Measurements from ENCODE around the gene FBXL2. TPM values are rescaled to one million over a fixed set of nuclear protein-coding genes. Genes with fewer than 3 reads are reported as not detected.
"Not testable (repeated sequence)": the region's sequence is repeated elsewhere in the genome, so short reads cannot be mapped to it uniquely, and the experiment has no call there.

Gene FBXL2
- total and polyA plus RNA-seq, 7 donors = 1.2 to 17.2 (median 10.3) TPM; not detected in 2

DNA sequence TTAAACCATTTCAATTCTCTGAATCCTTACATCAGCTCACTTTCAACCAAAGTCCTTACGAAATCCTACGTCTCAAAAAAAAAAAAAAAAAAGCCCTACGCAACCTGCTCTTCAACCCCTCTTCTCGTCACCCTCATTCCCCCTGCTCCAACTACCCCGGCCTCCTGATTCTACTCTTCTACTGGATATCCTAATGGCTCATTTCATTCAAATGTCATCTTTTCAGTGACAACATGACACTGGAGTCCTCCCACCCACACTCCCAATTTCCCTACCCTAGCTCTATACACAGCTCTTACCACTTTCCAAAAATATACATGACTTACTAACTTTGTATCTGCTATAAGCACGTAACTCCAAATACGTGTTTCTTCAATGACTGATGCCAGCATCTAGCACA is 151.5 kb downstream of the FBXL2 start:
- peaks cover 0 to 18% (median 0%) of the 10 kb centered on the region in 4 donors for H3K36me3 ChIP-seq
- H3K4me1 ChIP-seq = peaks cover 0 to 52% (median 34%) of the 10 kb centered on the region in 4 donors
- no peaks in the 10 kb centered on the region for H3K27me3 ChIP-seq
- no peak overlapping the region for H3K27ac ChIP-seq
- no peak for TF ChIP-seq POLR2A (IDR thresholded peaks at IDR 0.05)
- TF ChIP-seq EP300 (IDR thresholded peaks at IDR 0.05) = no peak
- no peak for TF ChIP-seq POLR2AphosphoS5 (IDR thresholded peaks at IDR 0.05)
- TF ChIP-seq, protein P1, sequence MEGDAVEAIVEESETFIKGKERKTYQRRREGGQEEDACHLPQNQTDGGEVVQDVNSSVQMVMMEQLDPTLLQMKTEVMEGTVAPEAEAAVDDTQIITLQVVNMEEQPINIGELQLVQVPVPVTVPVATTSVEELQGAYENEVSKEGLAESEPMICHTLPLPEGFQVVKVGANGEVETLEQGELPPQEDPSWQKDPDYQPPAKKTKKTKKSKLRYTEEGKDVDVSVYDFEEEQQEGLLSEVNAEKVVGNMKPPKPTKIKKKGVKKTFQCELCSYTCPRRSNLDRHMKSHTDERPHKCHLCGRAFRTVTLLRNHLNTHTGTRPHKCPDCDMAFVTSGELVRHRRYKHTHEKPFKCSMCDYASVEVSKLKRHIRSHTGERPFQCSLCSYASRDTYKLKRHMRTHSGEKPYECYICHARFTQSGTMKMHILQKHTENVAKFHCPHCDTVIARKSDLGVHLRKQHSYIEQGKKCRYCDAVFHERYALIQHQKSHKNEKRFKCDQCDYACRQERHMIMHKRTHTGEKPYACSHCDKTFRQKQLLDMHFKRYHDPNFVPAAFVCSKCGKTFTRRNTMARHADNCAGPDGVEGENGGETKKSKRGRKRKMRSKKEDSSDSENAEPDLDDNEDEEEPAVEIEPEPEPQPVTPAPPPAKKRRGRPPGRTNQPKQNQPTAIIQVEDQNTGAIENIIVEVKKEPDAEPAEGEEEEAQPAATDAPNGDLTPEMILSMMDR (IDR thresholded peaks at IDR 0.05) = no peak
- intact Hi-C loops (cut with DNase I) = no loop called here
- no peak overlapping the region for H3K4me3 ChIP-seq
- DNase-seq = no peak
- no peaks in the 10 kb centered on the region for H3K9me3 ChIP-seq
- WGBS, 2 donors = 89 to 91% methylated on average over 7 of the region's 7 CpGs

DNA sequence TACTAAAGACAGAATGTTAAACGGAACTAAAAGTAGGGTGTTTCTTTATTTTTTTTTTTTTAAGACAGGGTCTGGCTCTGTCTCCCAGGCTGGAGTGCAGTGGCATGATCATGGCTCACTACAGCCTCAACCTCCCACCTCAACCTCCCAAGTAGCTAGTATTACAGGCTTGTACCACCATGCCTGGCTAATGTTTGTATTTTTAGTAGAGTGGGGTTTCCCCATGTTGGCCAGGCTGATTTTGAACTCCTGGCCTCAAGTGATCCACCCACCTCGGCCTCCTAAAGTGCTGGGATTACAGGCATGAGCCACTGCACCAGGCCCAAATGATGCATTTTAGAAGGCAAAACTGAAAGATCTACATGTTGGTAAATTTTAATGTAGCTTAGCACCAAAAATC is 152.1 kb downstream of the FBXL2 start:
- H3K27me3 ChIP-seq; DNase-seq; intact Hi-C loops (cut with DNase I); H3K9me3 ChIP-seq; H3K27ac ChIP-seq; H3K4me3 ChIP-seq: not testable (repeated sequence)
- 68 to 70% methylated on average over 2 of the region's 2 CpGs for WGBS, 2 donors
- H3K4me1 ChIP-seq = peaks cover 0 to 54% (median 35%) of the 10 kb centered on the region in 4 donors
- H3K36me3 ChIP-seq = peaks cover 0 to 13% (median 0%) of the 10 kb centered on the region in 4 donors

DNA sequence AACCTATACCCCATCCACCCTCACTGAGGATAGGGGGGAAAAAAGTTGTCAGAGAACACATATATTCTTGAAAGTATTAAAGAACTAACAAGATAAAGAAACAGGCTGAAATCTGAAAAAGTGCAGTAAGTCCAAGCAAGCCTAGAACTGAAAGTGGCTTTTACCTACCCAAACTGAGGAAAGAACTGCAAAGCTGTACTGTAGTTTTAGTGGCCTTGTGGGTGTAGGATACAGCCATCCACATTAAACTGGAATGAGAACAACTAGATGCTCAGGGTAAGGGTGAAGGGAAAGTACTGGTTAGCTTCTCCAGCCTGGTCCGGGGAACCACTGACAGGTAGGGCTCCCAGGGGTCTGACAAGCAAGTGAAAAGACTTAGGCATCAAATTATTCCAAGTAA is 152.8 kb downstream of the FBXL2 start:
- Histone ChIP-seq H3K27me3 (no peaks in the 10 kb centered on the region), H3K27ac (no peak overlapping the region), H3K4me1 (peaks cover 0 to 53% (median 35%) of the 10 kb centered on the region in 4 donors), H3K9me3 (no peaks in the 10 kb centered on the region), H3K4me3 (no peak overlapping the region), H3K36me3 (peaks cover 0 to 6% (median 0%) of the 10 kb centered on the region in 4 donors)
- intact Hi-C loops (cut with DNase I) = no loop called here
- TF ChIP-seq POLR2AphosphoS5 (IDR thresholded peaks at IDR 0.05) (no peak), EP300 (IDR thresholded peaks at IDR 0.05) (no peak), POLR2A (IDR thresholded peaks at IDR 0.05) (no peak)
- TF ChIP-seq, protein P1 (IDR thresholded peaks at IDR 0.05) = no peak
- no peak for DNase-seq
- WGBS, 2 donors = 84 to 89% methylated on average over 1 of the region's 1 CpG

DNA sequence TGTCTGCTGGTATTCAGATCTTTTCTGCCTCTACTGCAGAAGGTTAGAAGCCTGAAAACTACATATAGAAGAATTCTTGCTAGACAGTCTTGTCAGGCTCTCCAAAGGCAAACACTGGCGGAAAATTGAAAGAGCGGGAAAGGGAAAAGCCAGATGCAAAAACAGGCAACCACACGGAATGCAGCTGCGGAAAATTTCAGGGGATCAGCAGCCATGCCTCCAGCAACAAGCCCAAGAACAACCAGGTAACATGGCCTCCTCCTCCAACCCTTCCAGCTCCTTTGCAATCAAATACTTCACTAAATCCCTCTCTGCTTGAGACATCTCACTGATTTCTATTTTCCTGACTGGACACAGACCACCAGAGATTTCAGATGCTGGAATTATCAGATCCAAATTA is 153.3 kb downstream of the FBXL2 start:
- TF ChIP-seq EP300 (IDR thresholded peaks at IDR 0.05) (no peak), POLR2AphosphoS5 (IDR thresholded peaks at IDR 0.05) (no peak), POLR2A (IDR thresholded peaks at IDR 0.05) (no peak)
- TF ChIP-seq, protein P1 (IDR thresholded peaks at IDR 0.05) = no peak
- peaks cover 0 to 53% (median 36%) of the 10 kb centered on the region in 4 donors for H3K4me1 ChIP-seq
- WGBS, 2 donors = 97 to 98% methylated on average over 4 of the region's 4 CpGs

DNA sequence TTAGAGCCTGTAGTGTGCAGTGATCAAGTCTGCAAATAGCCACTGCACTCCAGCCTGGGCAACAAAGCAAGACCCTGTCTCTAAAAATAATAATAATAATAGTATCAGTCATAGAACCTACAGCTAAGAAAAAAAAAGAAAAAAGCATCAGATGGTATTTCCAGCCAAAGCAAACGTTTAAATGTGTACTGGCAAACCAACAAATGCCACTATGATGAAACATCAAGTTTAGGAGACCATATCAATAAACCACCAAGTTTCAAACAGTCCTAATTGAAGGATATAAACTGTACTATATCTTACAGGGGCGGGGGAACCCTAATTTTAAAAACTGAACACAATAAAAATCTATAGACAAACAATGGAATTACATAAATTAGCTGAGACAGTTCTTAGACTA is 156.6 kb downstream of the FBXL2 start:
- H3K27ac ChIP-seq = no peak overlapping the region
- TF ChIP-seq, protein P1 (IDR thresholded peaks at IDR 0.05) = no peak
- no peak for TF ChIP-seq POLR2A (IDR thresholded peaks at IDR 0.05)
- no peak for TF ChIP-seq POLR2AphosphoS5 (IDR thresholded peaks at IDR 0.05)
- no peak for TF ChIP-seq EP300 (IDR thresholded peaks at IDR 0.05)
- no peaks in the 10 kb centered on the region for H3K9me3 ChIP-seq
- peaks cover 0 to 80% (median 56%) of the 10 kb centered on the region in 4 donors for H3K4me1 ChIP-seq
- intact Hi-C loops (cut with DNase I) = no loop called here
- WGBS, 2 donors = 24 to 52% methylated on average over 2 of the region's 2 CpGs
- no peak for DNase-seq
- H3K27me3 ChIP-seq = no peaks in the 10 kb centered on the region
- H3K36me3 ChIP-seq = no peaks in the 10 kb centered on the region
- no peak overlapping the region for H3K4me3 ChIP-seq

More for the DNA sequence above, 153.3 kb downstream of the FBXL2 start:
- no peaks in the 10 kb centered on the region for H3K9me3 ChIP-seq
- no peak for DNase-seq
- intact Hi-C loops (cut with DNase I) = no loop called here
- no peaks in the 10 kb centered on the region for H3K27me3 ChIP-seq
- H3K4me3 ChIP-seq = no peak overlapping the region
- no peak overlapping the region for H3K27ac ChIP-seq
- H3K36me3 ChIP-seq = peaks cover 0 to under 1% (median 0%) of the 10 kb centered on the region in 4 donors

Small RNA genes lying within 50 kb of the gene (small RNA-seq; reads per million reads assigned to genes)
- gene RNU7-110P = 0 reads per million in 3 donors

Other genes starting within 250 kb of the FBXL2 start
- 10 to 100 TPM; 36.5 to 55.4 (median 40.0) TPM for gene GLB1, start 180.3 kb upstream of the FBXL2 start, total RNA-seq
- gene GLB1, start 180.3 kb upstream of the FBXL2 start, polyA plus RNA-seq = 10 to 100 TPM; 28.2 to 32.9 (median 30.5) TPM
- gene TMPPE, start 180.3 kb upstream of the FBXL2 start, total RNA-seq = 1 to 10 TPM; 4.2 to 5.8 (median 4.8) TPM
- gene TMPPE, start 180.3 kb upstream of the FBXL2 start, polyA plus RNA-seq = 1 to 10 TPM in 1 of 3 donors, under 1 TPM in 1, not detected in 1; 0.92 to 3.4 TPM
- gene CRTAP, start 163.4 kb upstream of the FBXL2 start, total RNA-seq = 100 to 1,000 TPM; 245 to 509 (median 309) TPM
- 100 to 1,000 TPM in 1 of 3 donors, 10 to 100 TPM in 2; 25.7 to 124 (median 72.3) TPM for gene CRTAP, start 163.4 kb upstream of the FBXL2 start, polyA plus RNA-seq
- 10 to 100 TPM in 1 of 4 donors, 1 to 10 TPM in 3; 1.3 to 10.9 (median 2.5) TPM for gene SUSD5, start 58.6 kb upstream of the FBXL2 start, total RNA-seq
- under 1 TPM in 2 of 3 donors, not detected in 1; under 0.01 to 0.64 TPM for gene SUSD5, start 58.6 kb upstream of the FBXL2 start, polyA plus RNA-seq
- 10 to 100 TPM; 58.4 to 92.0 (median 62.8) TPM for gene UBP1, start 163.0 kb downstream of the FBXL2 start, total RNA-seq
- gene UBP1, start 163.0 kb downstream of the FBXL2 start, polyA plus RNA-seq = 10 to 100 TPM; 30.6 to 45.5 (median 41.8) TPM